ENCODE measurements around the gene SELL.

Gene SELL

DNA sequence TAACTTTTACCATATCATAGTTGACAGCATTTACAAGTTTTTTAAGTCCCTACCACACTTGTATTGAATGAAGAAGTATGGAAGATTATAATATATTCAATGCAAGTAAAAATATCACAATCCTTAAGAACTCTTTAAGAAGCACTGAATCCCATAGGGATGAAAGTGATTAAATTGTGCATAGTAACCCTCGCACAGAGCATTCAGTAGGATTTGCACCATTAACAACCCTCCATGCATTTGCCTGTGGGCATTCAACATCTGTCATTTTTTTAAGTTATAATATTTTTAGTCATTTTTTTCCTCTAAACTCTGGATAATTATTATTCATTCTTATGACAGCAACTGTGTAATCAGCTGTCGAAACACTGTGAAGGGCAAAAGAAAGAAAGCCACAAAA is 12.3 kb upstream of the SELL start (continued):
- TF ChIP-seq, protein P1, sequence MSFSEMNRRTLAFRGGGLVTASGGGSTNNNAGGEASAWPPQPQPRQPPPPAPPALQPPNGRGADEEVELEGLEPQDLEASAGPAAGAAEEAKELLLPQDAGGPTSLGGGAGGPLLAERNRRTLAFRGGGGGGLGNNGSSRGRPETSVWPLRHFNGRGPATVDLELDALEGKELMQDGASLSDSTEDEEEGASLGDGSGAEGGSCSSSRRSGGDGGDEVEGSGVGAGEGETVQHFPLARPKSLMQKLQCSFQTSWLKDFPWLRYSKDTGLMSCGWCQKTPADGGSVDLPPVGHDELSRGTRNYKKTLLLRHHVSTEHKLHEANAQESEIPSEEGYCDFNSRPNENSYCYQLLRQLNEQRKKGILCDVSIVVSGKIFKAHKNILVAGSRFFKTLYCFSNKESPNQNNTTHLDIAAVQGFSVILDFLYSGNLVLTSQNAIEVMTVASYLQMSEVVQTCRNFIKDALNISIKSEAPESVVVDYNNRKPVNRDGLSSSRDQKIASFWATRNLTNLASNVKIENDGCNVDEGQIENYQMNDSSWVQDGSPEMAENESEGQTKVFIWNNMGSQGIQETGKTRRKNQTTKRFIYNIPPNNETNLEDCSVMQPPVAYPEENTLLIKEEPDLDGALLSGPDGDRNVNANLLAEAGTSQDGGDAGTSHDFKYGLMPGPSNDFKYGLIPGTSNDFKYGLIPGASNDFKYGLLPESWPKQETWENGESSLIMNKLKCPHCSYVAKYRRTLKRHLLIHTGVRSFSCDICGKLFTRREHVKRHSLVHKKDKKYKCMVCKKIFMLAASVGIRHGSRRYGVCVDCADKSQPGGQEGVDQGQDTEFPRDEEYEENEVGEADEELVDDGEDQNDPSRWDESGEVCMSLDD (tag by site-specific recombination; IDR thresholded peaks at IDR 0.05) = no peak
- TF ChIP-seq FEZF1 (tag by site-specific recombination; IDR thresholded peaks at IDR 0.05) = no peak
- TF ChIP-seq ZNF341 (tag by site-specific recombination; IDR thresholded peaks at IDR 0.05; ENCODE audit: low read depth) = no peak
- no peak for TF ChIP-seq MYNN (tag by site-specific recombination; IDR thresholded peaks at IDR 0.05; ENCODE audit: borderline replicate concordance)
- TF ChIP-seq ZNF623 (tag by site-specific recombination; IDR thresholded peaks at IDR 0.05) = no peak
- TF ChIP-seq ZNF174 (tag by site-specific recombination; IDR thresholded peaks at IDR 0.05) = no peak
- TF ChIP-seq, protein P2, sequence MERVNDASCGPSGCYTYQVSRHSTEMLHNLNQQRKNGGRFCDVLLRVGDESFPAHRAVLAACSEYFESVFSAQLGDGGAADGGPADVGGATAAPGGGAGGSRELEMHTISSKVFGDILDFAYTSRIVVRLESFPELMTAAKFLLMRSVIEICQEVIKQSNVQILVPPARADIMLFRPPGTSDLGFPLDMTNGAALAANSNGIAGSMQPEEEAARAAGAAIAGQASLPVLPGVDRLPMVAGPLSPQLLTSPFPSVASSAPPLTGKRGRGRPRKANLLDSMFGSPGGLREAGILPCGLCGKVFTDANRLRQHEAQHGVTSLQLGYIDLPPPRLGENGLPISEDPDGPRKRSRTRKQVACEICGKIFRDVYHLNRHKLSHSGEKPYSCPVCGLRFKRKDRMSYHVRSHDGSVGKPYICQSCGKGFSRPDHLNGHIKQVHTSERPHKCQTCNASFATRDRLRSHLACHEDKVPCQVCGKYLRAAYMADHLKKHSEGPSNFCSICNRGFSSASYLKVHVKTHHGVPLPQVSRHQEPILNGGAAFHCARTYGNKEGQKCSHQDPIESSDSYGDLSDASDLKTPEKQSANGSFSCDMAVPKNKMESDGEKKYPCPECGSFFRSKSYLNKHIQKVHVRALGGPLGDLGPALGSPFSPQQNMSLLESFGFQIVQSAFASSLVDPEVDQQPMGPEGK (tag by site-specific recombination; IDR thresholded peaks at IDR 0.05) = no peak
- TF ChIP-seq ZNF274 (IDR thresholded peaks at IDR 0.05; ENCODE audit: low read length) = no peak
- TF ChIP-seq ZNF274 (tag by site-specific recombination; IDR thresholded peaks at IDR 0.05; ENCODE audit: borderline replicate concordance) = no peak
- no peak for TF ChIP-seq ZNF555 (tag by site-specific recombination; conservative IDR thresholded peaks at IDR 0.05)
- no peak for TF ChIP-seq ZNF354C (tag by site-specific recombination; IDR thresholded peaks at IDR 0.05; ENCODE audit: borderline replicate concordance, low read depth)
- no peak for TF ChIP-seq ZNF311 (tag by site-specific recombination; IDR thresholded peaks at IDR 0.05; ENCODE audit: borderline replicate concordance)

DNA sequence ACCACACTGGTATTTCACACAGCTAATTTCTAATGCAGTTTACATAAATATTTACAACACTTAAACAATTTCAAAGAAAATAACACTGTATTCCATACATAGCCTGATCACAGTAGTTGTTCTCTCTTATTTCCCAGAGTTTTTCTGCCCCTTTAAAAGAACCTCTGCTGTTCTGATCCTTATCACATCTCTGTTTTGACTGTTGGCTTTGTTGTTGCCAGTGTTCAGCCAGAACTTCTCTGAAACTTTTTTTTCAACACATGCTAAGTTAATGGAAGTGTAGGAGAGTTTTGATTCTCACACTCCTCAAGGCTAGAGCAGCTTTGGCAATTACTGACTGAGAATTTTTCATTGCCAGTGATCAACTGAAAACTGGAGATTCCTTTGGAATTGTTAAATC is 11.4 kb upstream of the SELL start:
- ChIA-PET POLR2A (no interaction called here), CTCF (interaction anchor here (0.8 kb wide), 1 partner anchor 9 kb away, joined by 3 read pairs; no protein-coding TSS in a partner anchor)
- Histone ChIP-seq H3K27ac (ENCODE audit: extremely low read depth, low read depth, low read length) (no peak overlapping the region), H3K36me3 (ENCODE audit: control insufficient read depth in 2 of 2, insufficient read depth in 1 of 2, low read length in 2 of 2) (no peaks in the 10 kb centered on the region), H3K9me3 (ENCODE audit: control insufficient read depth, insufficient read depth, low read depth, low read length) (no peaks in the 10 kb centered on the region), H3K4me3 (ENCODE audit: low read depth, low read length) (no peak overlapping the region), H3K4me1 (ENCODE audit: control insufficient read depth, insufficient read depth, low read length) (no peaks in the 10 kb centered on the region)
- TF ChIP-seq ZNF837 (tag by site-specific recombination; IDR thresholded peaks at IDR 0.05) (no peak), ZBTB20 (tag by site-specific recombination; IDR thresholded peaks at IDR 0.05) (no peak), ZNF292 (tag by site-specific recombination; IDR thresholded peaks at IDR 0.05; ENCODE audit: borderline replicate concordance, low read depth) (no peak), ZBTB17 (tag by site-specific recombination; IDR thresholded peaks at IDR 0.05) (no peak), ZNF544 (tag by site-specific recombination; IDR thresholded peaks at IDR 0.05) (no peak), ZNF624 (tag by site-specific recombination; IDR thresholded peaks at IDR 0.05) (no peak), GLIS2 (tag by site-specific recombination; IDR thresholded peaks at IDR 0.05) (no peak), ZNF830 (tag by site-specific recombination; IDR thresholded peaks at IDR 0.05; ENCODE audit: low read depth) (no peak), ZNF560 (tag by site-specific recombination; IDR thresholded peaks at IDR 0.05; ENCODE audit: borderline replicate concordance) (no peak), ZNF610 (tag by site-specific recombination; IDR thresholded peaks at IDR 0.05; ENCODE audit: borderline replicate concordance) (no peak), ZNF768 (tag by site-specific recombination; IDR thresholded peaks at IDR 0.05) (no peak)
- TF ChIP-seq, protein P3, sequence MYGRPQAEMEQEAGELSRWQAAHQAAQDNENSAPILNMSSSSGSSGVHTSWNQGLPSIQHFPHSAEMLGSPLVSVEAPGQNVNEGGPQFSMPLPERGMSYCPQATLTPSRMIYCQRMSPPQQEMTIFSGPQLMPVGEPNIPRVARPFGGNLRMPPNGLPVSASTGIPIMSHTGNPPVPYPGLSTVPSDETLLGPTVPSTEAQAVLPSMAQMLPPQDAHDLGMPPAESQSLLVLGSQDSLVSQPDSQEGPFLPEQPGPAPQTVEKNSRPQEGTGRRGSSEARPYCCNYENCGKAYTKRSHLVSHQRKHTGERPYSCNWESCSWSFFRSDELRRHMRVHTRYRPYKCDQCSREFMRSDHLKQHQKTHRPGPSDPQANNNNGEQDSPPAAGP (tag by site-specific recombination; IDR thresholded peaks at IDR 0.05) = no peak
- TF ChIP-seq, protein P4, sequence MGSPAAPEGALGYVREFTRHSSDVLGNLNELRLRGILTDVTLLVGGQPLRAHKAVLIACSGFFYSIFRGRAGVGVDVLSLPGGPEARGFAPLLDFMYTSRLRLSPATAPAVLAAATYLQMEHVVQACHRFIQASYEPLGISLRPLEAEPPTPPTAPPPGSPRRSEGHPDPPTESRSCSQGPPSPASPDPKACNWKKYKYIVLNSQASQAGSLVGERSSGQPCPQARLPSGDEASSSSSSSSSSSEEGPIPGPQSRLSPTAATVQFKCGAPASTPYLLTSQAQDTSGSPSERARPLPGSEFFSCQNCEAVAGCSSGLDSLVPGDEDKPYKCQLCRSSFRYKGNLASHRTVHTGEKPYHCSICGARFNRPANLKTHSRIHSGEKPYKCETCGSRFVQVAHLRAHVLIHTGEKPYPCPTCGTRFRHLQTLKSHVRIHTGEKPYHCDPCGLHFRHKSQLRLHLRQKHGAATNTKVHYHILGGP (tag by site-specific recombination; IDR thresholded peaks at IDR 0.05) = no peak
- TF ChIP-seq, protein P5, sequence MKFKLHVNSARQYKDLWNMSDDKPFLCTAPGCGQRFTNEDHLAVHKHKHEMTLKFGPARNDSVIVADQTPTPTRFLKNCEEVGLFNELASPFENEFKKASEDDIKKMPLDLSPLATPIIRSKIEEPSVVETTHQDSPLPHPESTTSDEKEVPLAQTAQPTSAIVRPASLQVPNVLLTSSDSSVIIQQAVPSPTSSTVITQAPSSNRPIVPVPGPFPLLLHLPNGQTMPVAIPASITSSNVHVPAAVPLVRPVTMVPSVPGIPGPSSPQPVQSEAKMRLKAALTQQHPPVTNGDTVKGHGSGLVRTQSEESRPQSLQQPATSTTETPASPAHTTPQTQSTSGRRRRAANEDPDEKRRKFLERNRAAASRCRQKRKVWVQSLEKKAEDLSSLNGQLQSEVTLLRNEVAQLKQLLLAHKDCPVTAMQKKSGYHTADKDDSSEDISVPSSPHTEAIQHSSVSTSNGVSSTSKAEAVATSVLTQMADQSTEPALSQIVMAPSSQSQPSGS (tag by site-specific recombination; IDR thresholded peaks at IDR 0.05; ENCODE audit: low read depth) = no peak
